Measurements from ENCODE around the gene SCGB1D1. TPM values are rescaled to one million over a fixed set of nuclear protein-coding genes. Genes with fewer than 3 reads are reported as not detected.

Gene SCGB1D1
- total RNA-seq, 1 donor, result not detected

DNA sequence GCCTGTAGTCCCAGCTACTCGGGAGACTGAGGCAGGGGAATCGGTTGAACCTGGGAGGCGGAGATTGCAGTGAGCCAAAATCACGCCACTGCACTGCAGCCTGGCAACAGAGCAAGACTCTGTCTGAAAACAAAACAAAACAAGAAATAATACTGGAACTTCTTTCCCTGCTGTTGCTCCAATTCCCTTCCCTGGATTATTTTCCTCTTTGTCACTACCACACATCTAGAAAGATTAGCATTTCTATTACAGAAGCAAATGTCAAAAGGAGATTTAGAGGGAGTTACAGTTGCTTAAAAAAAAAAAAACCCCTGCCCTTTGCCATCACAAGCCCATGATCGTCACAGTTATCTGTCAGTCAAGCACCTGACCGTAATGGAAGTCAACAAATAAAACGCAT, 17.7 kb upstream of the SCGB1D1 start:
- Histone ChIP-seq H2AFZ (ENCODE audit: low read length) (no peak overlapping the region), H4K20me1 (ENCODE audit: insufficient read depth, low read length) (no peaks in the 10 kb centered on the region), H3K4me2 (ENCODE audit: insufficient read depth, low read length) (no peak overlapping the region), H3K4me1 (ENCODE audit: insufficient read depth, low read length) (no peaks in the 10 kb centered on the region), H3K27ac (ENCODE audit: low read depth, low read length) (no peak overlapping the region), H3K9me3 (ENCODE audit: low read depth, low read length) (no peaks in the 10 kb centered on the region), H3K79me2 (ENCODE audit: insufficient read depth, low read length) (no peaks in the 10 kb centered on the region), H3K36me3 (ENCODE audit: insufficient read depth, low read length) (no peaks in the 10 kb centered on the region), H3K4me3 (ENCODE audit: insufficient read depth, low read length) (no peak overlapping the region), H3K27me3 (ENCODE audit: insufficient read depth, low read length) (peaks cover 37% of the 10 kb centered on the region)
- DNase-seq (ENCODE audit: insufficient read length, low spot score, missing footprints), result no peak
- TF ChIP-seq, protein P1, sequence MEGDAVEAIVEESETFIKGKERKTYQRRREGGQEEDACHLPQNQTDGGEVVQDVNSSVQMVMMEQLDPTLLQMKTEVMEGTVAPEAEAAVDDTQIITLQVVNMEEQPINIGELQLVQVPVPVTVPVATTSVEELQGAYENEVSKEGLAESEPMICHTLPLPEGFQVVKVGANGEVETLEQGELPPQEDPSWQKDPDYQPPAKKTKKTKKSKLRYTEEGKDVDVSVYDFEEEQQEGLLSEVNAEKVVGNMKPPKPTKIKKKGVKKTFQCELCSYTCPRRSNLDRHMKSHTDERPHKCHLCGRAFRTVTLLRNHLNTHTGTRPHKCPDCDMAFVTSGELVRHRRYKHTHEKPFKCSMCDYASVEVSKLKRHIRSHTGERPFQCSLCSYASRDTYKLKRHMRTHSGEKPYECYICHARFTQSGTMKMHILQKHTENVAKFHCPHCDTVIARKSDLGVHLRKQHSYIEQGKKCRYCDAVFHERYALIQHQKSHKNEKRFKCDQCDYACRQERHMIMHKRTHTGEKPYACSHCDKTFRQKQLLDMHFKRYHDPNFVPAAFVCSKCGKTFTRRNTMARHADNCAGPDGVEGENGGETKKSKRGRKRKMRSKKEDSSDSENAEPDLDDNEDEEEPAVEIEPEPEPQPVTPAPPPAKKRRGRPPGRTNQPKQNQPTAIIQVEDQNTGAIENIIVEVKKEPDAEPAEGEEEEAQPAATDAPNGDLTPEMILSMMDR (IDR thresholded peaks at IDR 0.05; ENCODE audit: extremely low read depth, low read depth, low read length), result no peak

DNA sequence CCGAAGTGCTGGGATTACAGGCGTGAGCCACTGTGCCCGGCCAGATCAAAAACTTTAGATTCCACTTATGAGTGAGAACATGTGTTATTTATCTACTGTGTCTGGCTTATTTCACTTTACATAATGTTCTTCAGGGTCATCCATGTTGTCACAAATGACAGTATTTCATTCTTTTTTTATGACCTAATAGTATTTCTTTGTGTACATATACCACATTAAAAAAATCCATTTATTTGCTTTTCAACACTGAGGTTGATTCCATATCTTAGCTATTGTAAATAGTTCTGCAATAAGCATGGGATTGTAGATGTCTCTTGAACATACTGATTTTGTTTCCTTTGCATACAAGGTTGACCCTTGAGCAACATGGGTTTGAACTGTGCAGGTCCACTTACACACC, 13.2 kb upstream of the SCGB1D1 start:
- Histone ChIP-seq H2AFZ (ENCODE audit: low read length) (no peak overlapping the region), H3K79me2 (ENCODE audit: insufficient read depth, low read length) (no peaks in the 10 kb centered on the region), H4K20me1 (ENCODE audit: insufficient read depth, low read length) (no peaks in the 10 kb centered on the region), H3K27me3 (ENCODE audit: insufficient read depth, low read length) (peaks cover 35% of the 10 kb centered on the region), H3K9me3 (ENCODE audit: low read depth, low read length) (no peaks in the 10 kb centered on the region), H3K4me1 (ENCODE audit: insufficient read depth, low read length) (no peaks in the 10 kb centered on the region), H3K36me3 (ENCODE audit: insufficient read depth, low read length) (no peaks in the 10 kb centered on the region), H3K27ac (ENCODE audit: low read depth, low read length) (no peak overlapping the region), H3K4me2 (ENCODE audit: insufficient read depth, low read length) (no peak overlapping the region), H3K4me3 (ENCODE audit: insufficient read depth, low read length) (no peak overlapping the region)
- TF ChIP-seq, protein P1 (IDR thresholded peaks at IDR 0.05; ENCODE audit: extremely low read depth, low read depth, low read length), result no peak
- no peak for DNase-seq (ENCODE audit: insufficient read length, low spot score, missing footprints)

DNA sequence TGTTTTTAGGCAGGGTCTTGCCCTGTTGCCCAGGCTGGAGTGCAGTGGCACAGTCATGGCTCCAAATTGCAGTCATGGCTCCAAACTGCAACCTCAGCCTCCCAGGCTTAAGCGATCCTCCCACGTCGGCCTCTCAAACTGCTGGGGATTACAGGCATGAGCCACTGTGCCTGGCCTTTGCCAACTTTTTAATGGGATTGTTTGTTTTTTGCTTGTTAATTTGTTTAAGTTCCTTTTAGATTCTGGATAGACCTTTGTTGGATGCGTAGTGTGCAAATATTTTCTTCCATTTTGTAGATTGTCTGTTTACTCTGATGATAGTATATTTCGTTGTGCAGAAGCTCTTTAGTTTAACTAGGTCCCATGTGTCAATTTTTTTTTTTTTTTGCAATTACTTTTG, 10.0 kb upstream of the SCGB1D1 start:
- Histone ChIP-seq H3K27me3 (ENCODE audit: insufficient read depth, low read length) (peaks cover 16% of the 10 kb centered on the region), H3K27ac (ENCODE audit: low read depth, low read length) (no peak overlapping the region)
- TF ChIP-seq, protein P1 (IDR thresholded peaks at IDR 0.05; ENCODE audit: extremely low read depth, low read depth, low read length), result no peak

DNA sequence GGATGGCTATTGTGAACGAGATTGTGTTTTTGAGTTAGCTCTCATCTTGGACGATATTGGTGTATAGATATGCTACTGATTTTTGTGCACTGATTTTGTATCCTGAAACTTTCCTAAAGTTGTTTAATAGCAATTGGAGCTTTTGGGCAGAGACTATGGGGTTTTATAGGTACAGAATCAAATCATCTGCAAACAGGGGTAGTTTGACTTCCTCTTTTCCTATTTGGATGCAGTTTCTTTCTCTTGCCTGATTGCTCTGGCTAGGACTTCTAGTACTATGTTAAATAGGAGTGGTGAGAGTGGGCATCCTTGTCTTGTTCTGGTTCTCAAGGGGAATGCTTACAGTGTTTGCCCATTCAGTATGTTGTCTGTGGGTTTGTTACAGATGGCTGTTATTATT, 8.9 kb upstream of the SCGB1D1 start:
- Histone ChIP-seq H3K4me2 (ENCODE audit: insufficient read depth, low read length) (no peak overlapping the region), H2AFZ (ENCODE audit: low read length) (no peak overlapping the region), H3K4me1 (ENCODE audit: insufficient read depth, low read length) (no peaks in the 10 kb centered on the region), H3K27ac (ENCODE audit: low read depth, low read length) (no peak overlapping the region), H3K4me3 (ENCODE audit: insufficient read depth, low read length) (no peak overlapping the region), H3K27me3 (ENCODE audit: insufficient read depth, low read length) (peaks cover 9% of the 10 kb centered on the region), H3K79me2 (ENCODE audit: insufficient read depth, low read length) (no peaks in the 10 kb centered on the region), H4K20me1 (ENCODE audit: insufficient read depth, low read length) (no peaks in the 10 kb centered on the region), H3K9me3 (ENCODE audit: low read depth, low read length) (no peaks in the 10 kb centered on the region), H3K36me3 (ENCODE audit: insufficient read depth, low read length) (no peaks in the 10 kb centered on the region)
- TF ChIP-seq, protein P1 (IDR thresholded peaks at IDR 0.05; ENCODE audit: extremely low read depth, low read depth, low read length), result no peak
- no peak for DNase-seq (ENCODE audit: insufficient read length, low spot score, missing footprints)

More for the DNA sequence above, 10.0 kb upstream of the SCGB1D1 start:
- no peak for DNase-seq (ENCODE audit: insufficient read length, low spot score, missing footprints)
- no peaks in the 10 kb centered on the region for H3K9me3 ChIP-seq (ENCODE audit: low read depth, low read length)
- no peaks in the 10 kb centered on the region for H4K20me1 ChIP-seq (ENCODE audit: insufficient read depth, low read length)
- no peak overlapping the region for H3K4me2 ChIP-seq (ENCODE audit: insufficient read depth, low read length)
- no peaks in the 10 kb centered on the region for H3K36me3 ChIP-seq (ENCODE audit: insufficient read depth, low read length)
- H3K4me3 ChIP-seq (ENCODE audit: insufficient read depth, low read length), result no peak overlapping the region
- no peaks in the 10 kb centered on the region for H3K4me1 ChIP-seq (ENCODE audit: insufficient read depth, low read length)
- no peak overlapping the region for H2AFZ ChIP-seq (ENCODE audit: low read length)
- no peaks in the 10 kb centered on the region for H3K79me2 ChIP-seq (ENCODE audit: insufficient read depth, low read length)
